PC-3 (cell line): ENCODE results near the gene HCFC2. TPM values are rescaled to one million over a fixed set of nuclear protein-coding genes. Genes with fewer than 3 reads are reported as not detected.
A peak's percentile ranks its signal among the peaks of the same experiment; 100 is the strongest.

Experiments
- ATAC-seq: fragments of 200-7000 bp; cut with Tn5 transposase; 2 replicates; pipeline ENCODE4 v1.9.1; 2020; ENCODE audit warnings: mild to moderate bottlenecking, moderate library complexity
- BruUV-seq: library from RNA; stranded (reverse); fragments of 400-500 nt; replicated peaks from 2 replicates; lab custom pipeline; 2021; lab: Mats Ljungman, UMichigan
- CTCF ChIA-PET: fragments of 300-600 bp; sonication (Branson Sonifier 250); formaldehyde crosslinking; loops from one replicate; lab custom pipeline; 2022; ENCODE audit warnings: antibody characterized with exemption; lab: Charles Lee
- POLR2A ChIA-PET: fragments of 300-600 bp; sonication (Branson Sonifier 250); formaldehyde crosslinking; loops from one replicate; lab custom pipeline; 2022; ENCODE audit warnings: antibody characterized with exemption; ENCODE audit not compliant: unreplicated experiment; lab: Charles Lee
- DNase-seq: peaks from one replicate; pipeline ENCODE4 v3.0.0-alpha.2; 2015
- H2AFZ ChIP-seq: fragments of 300-600 bp; sonication (generic); 2 replicates; pipeline ENCODE4 v1.6.0; 2016; ENCODE audit warnings: antibody characterized with exemption, low read length
- H3F3A ChIP-seq: fragments of 300-600 bp; sonication (generic); one replicate; pipeline ENCODE4 v1.6.0; 2017; ENCODE audit warnings: antibody characterized with exemption, low read length, control low read depth, mild to moderate bottlenecking; ENCODE audit not compliant: unreplicated experiment
- H3K27ac ChIP-seq: fragments of 300-600 bp; sonication (generic); 2 replicates; pipeline ENCODE4 v1.5.1; 2016; ENCODE audit warnings: mild to moderate bottlenecking, low read length
- H3K27me3 ChIP-seq: fragments of 300-600 bp; sonication (generic); 2 replicates; pipeline ENCODE4 v1.6.1; 2016; ENCODE audit warnings: low read length, mixed read lengths
- H3K36me3 ChIP-seq: fragments of 300-600 bp; sonication (generic); 2 replicates; pipeline ENCODE4 v1.6.1; 2016; ENCODE audit warnings: low read depth, mixed run types, low read length, mixed read lengths
- H3K4me1 ChIP-seq: fragments of 300-600 bp; sonication (generic); 2 replicates; pipeline ENCODE4 v1.5.1; 2016; ENCODE audit warnings: low read length; ENCODE audit not compliant: insufficient read depth
- H3K4me2 ChIP-seq: fragments of 300-600 bp; sonication (generic); 2 replicates; pipeline ENCODE4 v1.6.0; 2016; ENCODE audit warnings: low read length
- H3K4me3 ChIP-seq: fragments of 300-600 bp; sonication (generic); 2 replicates; pipeline ENCODE4 v1.5.1; 2016; ENCODE audit warnings: mild to moderate bottlenecking, low read length, mixed read lengths
- H3K79me2 ChIP-seq: fragments of 300-600 bp; sonication (generic); 2 replicates; pipeline ENCODE4 v1.6.1; 2017; ENCODE audit warnings: low read length, mixed read lengths
- H3K9ac ChIP-seq: fragments of 300-600 bp; sonication (generic); 2 replicates; pipeline ENCODE4 v1.6.0; 2016; ENCODE audit warnings: mild to moderate bottlenecking, low read length
- H3K9me2 ChIP-seq: fragments of 300-600 bp; sonication (generic); replicated peaks from 2 replicates; pipeline ENCODE4 v1.6.1; 2016; ENCODE audit warnings: mixed run types, low read length, mixed read lengths
- H3K9me3 ChIP-seq: fragments of 300-600 bp; sonication (generic); 2 replicates; pipeline ENCODE4 v1.6.1; 2016; ENCODE audit warnings: low read length, mixed read lengths
- H4K20me1 ChIP-seq: fragments of 300-600 bp; sonication (generic); 2 replicates; pipeline ENCODE4 v1.6.1; 2016; ENCODE audit warnings: low read length, mixed read lengths
- CTCF ChIP-seq: fragments of 300-600 bp; sonication (generic); conservative IDR thresholded peaks from 2 replicates; pipeline ENCODE4 v1.5.1; 2017; ENCODE audit warnings: antibody characterized with exemption, low read depth, mild to moderate bottlenecking, low read length
- EZH2 ChIP-seq: fragments of 300-600 bp; sonication (generic); IDR thresholded peaks from one replicate; pipeline ENCODE4 v1.6.1; 2017; ENCODE audit warnings: antibody characterized with exemption, mild to moderate bottlenecking, low read length; ENCODE audit not compliant: unreplicated experiment
- EZH2phosphoT487 ChIP-seq: fragments of 300-600 bp; sonication (generic); IDR thresholded peaks from 2 replicates; pipeline ENCODE4 v1.6.1; 2018; ENCODE audit warnings: mild to moderate bottlenecking, antibody characterized with exemption, low read length, borderline replicate concordance
- intact Hi-C: fragments of 100-400 bp; cut with micrococcal nuclease; formaldehyde crosslinking; loops from 2 replicates; pipeline ENCODE4 v1.9.0; 2023
- total RNA-seq: library from RNA; depleted of rRNA; stranded (reverse); fragments of >200 nt; gene quantifications from 2 replicates; pipeline ENCODE4 v1.2.3, GENCODE V29; 2014

HCFC2 gene
- total RNA-seq, 1 experiment from 2014 or later = 7.8 TPM

GRCh38 chr12:104056419-104056972, 7.8 kb upstream of the HCFC2 start:
- Histone ChIP-seq H3K9me3 (no peaks in the 10 kb centered on the region), H3F3A (no peaks in the 10 kb centered on the region), H3K9ac (no peak overlapping the region), H2AFZ (no peak overlapping the region), H3K9me2 (no peaks in the 10 kb centered on the region), H3K4me3 (no peak overlapping the region), H3K27ac (no peak overlapping the region), H3K79me2 (no peaks in the 10 kb centered on the region), H3K36me3 (no peaks in the 10 kb centered on the region), H4K20me1 (no peaks in the 10 kb centered on the region), H3K27me3 (no peaks in the 10 kb centered on the region), H3K4me1 (peaks cover 6% of the 10 kb centered on the region), H3K4me2 (no peak overlapping the region)
- no peak for DNase-seq
- ATAC-seq = peak; percentile 41
- BruUV-seq = no TSS peak
- intact Hi-C loops = loop anchor here (5.0 to 10.0 kb wide), 2 partner anchors 89 to 248 kb away; partner anchors contain the start of genes EID3 and TDG
- TF ChIP-seq EZH2phosphoT487 (no peak), EZH2 (no peak), CTCF (no peak)
- CTCF ChIA-PET = no interaction called here
- POLR2A ChIA-PET = interaction anchor here (0.6 kb wide), 1 partner anchor 233 kb away, joined by 3 read pairs; no protein-coding TSS in a partner anchor

GRCh38 chr12:104057771-104058197, 6.5 kb upstream of the HCFC2 start:
- H3K36me3 ChIP-seq = no peaks in the 10 kb centered on the region
- DNase-seq (peak; percentile 55), ATAC-seq (peak; percentile 63)
- no TSS peak for BruUV-seq
- no peaks in the 10 kb centered on the region for H3K27me3 ChIP-seq
- peaks cover 6% of the 10 kb centered on the region for H3K4me1 ChIP-seq
- H3K79me2 ChIP-seq = no peaks in the 10 kb centered on the region
- no peak overlapping the region for H3K9ac ChIP-seq
- H2AFZ ChIP-seq = peak overlapping the region; percentile 42; the same call in 1 of the 2 replicates
- no peak overlapping the region for H3K27ac ChIP-seq
- TF ChIP-seq CTCF (peak; percentile 94), EZH2 (no peak)
- POLR2A ChIA-PET = interaction anchor here (0.6 to 0.7 kb wide), 2 partner anchors 128 to 296 kb away, joined by 3 read pairs; partner anchors contain the start of gene HSP90B1
- H3K9me3 ChIP-seq = no peaks in the 10 kb centered on the region
- H3K4me3 ChIP-seq = no peak overlapping the region
- H3K4me2 ChIP-seq = no peak overlapping the region
- intact Hi-C loops = loop anchor here (1.0 to 10.0 kb wide), 3 partner anchors 52 to 247 kb away; partner anchors contain the start of genes EID3 and TDG
- no peaks in the 10 kb centered on the region for H3F3A ChIP-seq
- CTCF ChIA-PET = interaction anchor here (2.4 kb wide), 1 partner anchor 51 kb away, joined by 13 read pairs; no protein-coding TSS in a partner anchor
- no peaks in the 10 kb centered on the region for H3K9me2 ChIP-seq
- H4K20me1 ChIP-seq = no peaks in the 10 kb centered on the region

- Histone ChIP-seq H3K4me2 (no peak overlapping the region; the same call in 1 of the 2 replicates), H3K27me3 (no peaks in the 10 kb centered on the region), H3K9me2 (no peaks in the 10 kb centered on the region), H3K27ac (no peak overlapping the region), H4K20me1 (no peaks in the 10 kb centered on the region), H3K4me3 (no peak overlapping the region), H3K36me3 (no peaks in the 10 kb centered on the region), H3K9me3 (no peaks in the 10 kb centered on the region), H2AFZ (peak overlapping the region; percentile 51; the same call in 1 of the 2 replicates), H3K9ac (no peak overlapping the region), H3K4me1 (peaks cover 6% of the 10 kb centered on the region), H3K79me2 (no peaks in the 10 kb centered on the region), H3F3A (no peaks in the 10 kb centered on the region)
- POLR2A ChIA-PET = interaction anchor here (0.7 kb wide), 1 partner anchor 184 kb away, joined by 3 read pairs; no protein-coding TSS in a partner anchor
- TF ChIP-seq CTCF = no peak
- TF ChIP-seq EZH2 = no peak
- no peak for TF ChIP-seq EZH2phosphoT487
- intact Hi-C loops = loop anchor here (5.0 to 10.0 kb wide), 2 partner anchors 92 to 246 kb away; partner anchors contain the start of genes EID3 and TDG
- CTCF ChIA-PET = interaction anchor here (2.4 kb wide), 1 partner anchor 50 kb away, joined by 13 read pairs; no protein-coding TSS in a partner anchor
- ATAC-seq = 0 out of 2 replicates have a peak, but pooled peaks have one; percentile 26
- no TSS peak for BruUV-seq
- DNase-seq = peak; percentile 66
These were observed 5.5 kb upstream of the HCFC2 start for GRCh38 chr12:104058802-104059201.
